Measurements from ENCODE around the gene CKAP2.
"Not testable (repeated sequence)": the region's sequence is repeated elsewhere in the genome, so short reads cannot be mapped to it uniquely, and the experiment has no call there.

Gene CKAP2

GRCh38 chr13:52454820-52455676 lies at the start of gene CKAP2:
Gene CKAP2, plus strand, starts transcription at chr13:52455478. Its CDS starts 79 bp downstream, at chr13:52455557.
- peak; percentile 78 for DNase-seq

GRCh38 chr13:52405767-52406494 lies 49.3 kb upstream of the CKAP2 start, which contains the start of gene THSD1:
Gene THSD1, minus strand, starts transcription at chr13:52406172. Its CDS starts 3,572 bp downstream, at chr13:52402600.
- peak; percentile 2 for DNase-seq

- DNase-seq, result no peak
Observed at GRCh38 chr13:52406629-52407028, 48.6 kb upstream of the CKAP2 start.

GRCh38 chr13:52407436-52407835 lies 47.8 kb upstream of the CKAP2 start:
- not testable (repeated sequence) for DNase-seq

- not testable (repeated sequence) for DNase-seq
Observed at GRCh38 chr13:52408071-52408658, 47.1 kb upstream of the CKAP2 start.

- no peak for DNase-seq
Observed at GRCh38 chr13:52411629-52412028, 43.6 kb upstream of the CKAP2 start.

- no peak for DNase-seq
Observed at GRCh38 chr13:52412128-52412527, 43.1 kb upstream of the CKAP2 start.

GRCh38 chr13:52414051-52414450 lies 41.2 kb upstream of the CKAP2 start:
- DNase-seq, result no peak

GRCh38 chr13:52414963-52415362 lies 40.3 kb upstream of the CKAP2 start:
- no peak for DNase-seq

- DNase-seq, result no peak
Observed at GRCh38 chr13:52419080-52419479, 36.2 kb upstream of the CKAP2 start.

GRCh38 chr13:52421216-52421615 lies 34.1 kb upstream of the CKAP2 start:
- no peak for DNase-seq

- DNase-seq, result no peak
Observed at GRCh38 chr13:52428295-52428694, 27.0 kb upstream of the CKAP2 start.

GRCh38 chr13:52432456-52432855 lies 22.8 kb upstream of the CKAP2 start:
- DNase-seq, result no peak

- no peak for DNase-seq
Observed at GRCh38 chr13:52446265-52446664, 9.0 kb upstream of the CKAP2 start.

- peak; percentile 59 for DNase-seq
Observed at GRCh38 chr13:52447354-52447753, 7.9 kb upstream of the CKAP2 start.

GRCh38 chr13:52447815-52448552 lies 7.3 kb upstream of the CKAP2 start:
- no peak for DNase-seq

GRCh38 chr13:52449331-52450011 lies 5.8 kb upstream of the CKAP2 start:
- no peak for DNase-seq

GRCh38 chr13:52450012-52450792 lies 5.1 kb upstream of the CKAP2 start, which contains the start of gene VPS36:
Gene VPS36, minus strand, starts transcription at chr13:52450634. Its CDS starts 40 bp downstream, at chr13:52450594.
- peak; percentile 78 for DNase-seq

GRCh38 chr13:52450793-52451116 lies 4.5 kb upstream of the CKAP2 start:
- no peak for DNase-seq

GRCh38 chr13:52451135-52451804 lies 4.0 kb upstream of the CKAP2 start:
- DNase-seq, result no peak

GRCh38 chr13:52452470-52452869 lies 2.8 kb upstream of the CKAP2 start:
- no peak for DNase-seq

All from NCI-H2029 (cell line).